GM18517 (cell line): ENCODE results near the gene CCDC63.
A peak's percentile ranks its signal among the peaks of the same experiment; 100 is the strongest.

Experiments used
- ATAC-seq: cut with Tn5 transposase; IDR thresholded peaks from one replicate; pipeline ENCODE4 v1.9.1; 2021; ENCODE audit warnings: mild to moderate bottlenecking, moderate library complexity; ENCODE audit not compliant: unreplicated experiment

CCDC63 gene

GRCh38 chr12:110846615-110847566 is at the start of gene CCDC63:
Gene CCDC63, plus strand, starts transcription at chr12:110846987. Its CDS starts 5,968 bp downstream, at chr12:110852955.
- ATAC-seq, result no peak

GRCh38 chr12:110798461-110798860 is 48.3 kb upstream of the CCDC63 start:
- no peak for ATAC-seq

- no peak for ATAC-seq
Measured at GRCh38 chr12:110802489-110802888, 44.3 kb upstream of the CCDC63 start.

GRCh38 chr12:110804406-110804805 is 42.4 kb upstream of the CCDC63 start:
- no peak for ATAC-seq

DNA sequence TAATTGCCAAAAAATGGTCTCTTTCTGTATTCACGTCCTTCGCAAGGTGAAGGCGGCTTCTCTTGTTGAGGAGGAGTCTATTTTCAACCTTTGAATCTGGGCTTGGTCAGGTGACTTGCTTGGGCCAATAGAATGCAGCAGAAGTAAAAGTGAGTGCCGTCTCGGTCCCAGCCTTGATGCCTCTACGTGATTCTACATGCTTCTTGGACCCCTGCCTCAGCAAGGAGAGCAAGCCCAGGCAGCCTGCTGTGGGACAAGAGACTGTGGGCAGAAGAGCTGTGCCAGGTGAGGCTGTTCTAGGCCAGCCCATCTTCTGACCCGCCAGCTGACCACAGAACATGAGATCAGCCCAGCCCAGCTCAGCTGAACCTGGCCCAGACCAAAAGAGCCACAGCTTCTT is 39.1 kb upstream of the CCDC63 start:
- ATAC-seq, result no peak

DNA sequence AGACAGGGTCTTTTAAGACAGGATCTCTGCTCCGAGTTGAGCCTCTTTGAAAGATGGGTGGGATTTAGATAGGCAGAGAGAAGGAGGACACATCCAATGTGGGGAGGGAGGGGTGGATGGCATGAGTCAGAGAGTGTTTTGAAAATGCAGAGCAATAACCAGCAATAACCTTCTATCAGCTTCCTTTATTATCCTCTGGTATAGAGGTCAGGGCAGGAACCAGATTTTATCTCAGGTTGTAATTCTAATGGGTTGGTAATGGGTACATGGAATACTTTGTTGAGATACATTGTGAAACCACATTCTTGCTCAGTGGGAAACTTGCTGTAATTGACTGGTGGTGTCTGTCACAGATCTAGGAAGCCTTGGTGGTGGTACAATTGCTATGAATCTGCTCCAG is 37.6 kb upstream of the CCDC63 start:
- no peak for ATAC-seq

- no peak for ATAC-seq
Measured at GRCh38 chr12:110811972-110812371, 34.8 kb upstream of the CCDC63 start.

GRCh38 chr12:110813285-110813684 is 33.5 kb upstream of the CCDC63 start:
- ATAC-seq, result no peak

DNA sequence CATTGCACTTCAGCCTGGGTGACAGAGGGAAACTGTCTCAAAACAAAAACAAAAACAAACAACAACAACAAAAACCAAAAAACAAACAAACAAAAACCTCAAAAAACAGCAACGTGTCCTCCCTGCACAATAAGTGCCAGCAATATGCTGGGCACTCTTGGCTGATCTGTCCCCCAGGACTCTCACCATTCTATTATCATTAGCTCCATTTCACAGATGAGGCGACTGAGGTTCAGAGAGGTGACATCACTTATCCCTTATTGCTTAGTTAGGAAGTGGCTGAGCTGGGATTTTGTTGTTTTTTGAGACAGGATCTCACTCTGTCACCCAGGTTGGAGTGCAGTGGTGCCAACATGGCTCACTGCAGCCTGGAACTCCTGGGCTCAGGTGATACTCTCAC is 33.0 kb upstream of the CCDC63 start:
- no peak for ATAC-seq

DNA sequence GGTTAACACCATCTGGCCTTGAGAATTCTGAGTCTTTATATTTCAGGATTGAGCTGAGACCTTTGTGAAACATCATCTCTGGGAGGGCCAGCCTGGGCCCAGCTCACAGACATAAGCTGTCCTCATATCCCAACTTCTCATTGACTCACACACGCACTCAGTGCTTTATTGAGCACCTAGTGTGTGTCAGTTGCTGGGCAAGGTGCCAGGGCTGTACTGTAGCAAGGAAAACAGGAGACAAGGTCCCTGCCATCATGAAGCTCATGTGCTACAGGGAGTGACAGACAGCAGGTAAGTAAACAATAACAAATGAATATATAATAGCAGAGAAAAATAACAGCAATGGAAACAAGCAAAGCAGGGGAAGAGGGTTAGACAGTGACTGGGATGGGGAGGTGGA is 30.5 kb upstream of the CCDC63 start:
- no peak for ATAC-seq

DNA sequence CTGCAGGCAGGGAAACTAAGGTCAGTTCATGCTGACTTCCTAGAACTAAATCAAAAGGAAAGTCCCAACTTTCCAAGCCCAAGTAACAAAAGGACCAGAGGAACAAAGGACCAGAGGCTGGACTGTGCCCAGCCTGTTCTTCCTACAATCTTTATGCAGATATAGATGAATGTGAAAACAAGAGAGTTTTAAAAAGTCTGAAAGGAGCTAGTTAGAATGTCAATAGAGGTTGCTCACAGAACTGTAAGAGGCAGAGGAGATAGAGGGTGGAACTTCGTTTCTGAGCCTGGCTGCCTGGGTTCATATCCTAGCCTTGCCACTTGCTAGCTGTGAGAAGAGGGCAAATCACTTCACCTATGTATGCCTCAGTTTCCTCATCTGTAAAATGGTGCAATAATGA is 30.0 kb upstream of the CCDC63 start:
- ATAC-seq, result no peak

- ATAC-seq, result no peak
Measured at GRCh38 chr12:110818511-110818910, 28.3 kb upstream of the CCDC63 start.

GRCh38 chr12:110819150-110819549 is 27.6 kb upstream of the CCDC63 start:
- no peak for ATAC-seq

GRCh38 chr12:110819646-110820045 is 27.1 kb upstream of the CCDC63 start:
- ATAC-seq, result no peak

DNA sequence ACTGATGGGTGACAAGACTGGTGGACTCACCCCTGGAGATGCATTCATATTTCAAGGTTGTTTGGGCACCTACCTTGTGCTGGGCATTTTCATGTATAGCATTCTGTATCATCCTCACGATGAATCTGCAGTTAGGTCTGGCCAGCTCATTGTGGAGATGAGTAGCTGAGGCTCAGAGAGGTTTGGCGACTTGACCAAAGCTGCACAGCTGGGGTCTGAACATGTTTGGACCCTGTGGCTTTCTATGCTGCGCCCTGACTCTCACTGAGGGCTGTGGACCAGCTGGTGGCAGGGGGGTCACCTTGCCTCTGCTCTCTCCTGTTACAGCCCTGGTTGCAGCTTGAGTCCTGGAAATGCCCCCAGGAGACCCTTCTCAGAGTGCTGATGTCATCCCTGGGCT is 24.9 kb upstream of the CCDC63 start:
- no peak for ATAC-seq

DNA sequence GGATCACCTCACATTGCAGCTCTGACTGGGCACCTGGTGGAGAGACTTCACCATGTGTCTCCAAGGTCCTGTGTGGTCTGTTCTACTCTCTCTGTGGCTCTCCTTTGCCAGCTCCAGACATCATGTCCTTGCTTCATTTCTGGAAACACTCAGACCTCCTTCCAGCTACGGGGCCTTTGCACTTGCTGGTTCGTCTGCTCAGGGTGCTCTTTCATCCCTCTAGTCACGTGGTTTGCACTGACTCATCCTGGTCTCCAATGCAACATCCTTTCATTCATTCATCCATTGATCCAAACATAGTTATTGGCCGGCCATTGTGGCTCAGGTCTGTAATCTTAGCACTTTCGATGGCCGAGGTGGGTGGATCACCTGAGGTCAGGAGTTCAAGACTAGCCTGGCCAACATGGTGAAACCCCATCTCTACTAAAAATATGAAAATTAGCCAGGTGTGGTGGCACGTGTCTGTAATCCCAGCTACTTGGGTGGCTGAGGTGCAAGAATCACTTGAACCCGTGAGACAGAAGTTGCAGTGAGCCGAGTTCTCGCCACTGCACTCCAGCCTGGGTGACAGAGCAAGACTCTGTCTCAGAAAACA is 23.9 kb upstream of the CCDC63 start:
- ATAC-seq, result no peak

DNA sequence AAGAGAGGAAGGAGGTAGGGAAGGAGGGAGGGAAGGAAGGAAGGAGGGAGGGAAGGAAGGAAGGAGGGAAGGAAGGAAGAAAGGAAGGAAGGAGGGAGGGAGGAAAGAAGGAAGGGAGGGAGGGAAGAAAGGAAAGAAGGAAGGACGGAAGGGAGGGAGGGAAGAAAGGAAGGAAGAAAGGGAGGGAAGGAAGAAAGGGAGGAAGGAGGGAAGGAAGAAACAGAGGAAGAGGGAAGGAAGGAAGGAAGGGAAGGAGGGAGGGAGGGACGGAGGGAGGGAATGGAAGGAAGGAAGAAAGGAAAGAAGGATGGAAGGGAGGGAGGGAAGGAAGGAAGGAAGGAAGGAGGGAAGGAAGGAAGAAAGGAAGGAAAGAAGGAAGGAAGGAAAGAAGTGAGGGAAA is 22.4 kb upstream of the CCDC63 start:
- ATAC-seq, result no peak

GRCh38 chr12:110825530-110825929 is 21.3 kb upstream of the CCDC63 start:
- ATAC-seq, result no peak

GRCh38 chr12:110826592-110827200 is 20.1 kb upstream of the CCDC63 start:
- ATAC-seq, result peak; percentile 70

DNA sequence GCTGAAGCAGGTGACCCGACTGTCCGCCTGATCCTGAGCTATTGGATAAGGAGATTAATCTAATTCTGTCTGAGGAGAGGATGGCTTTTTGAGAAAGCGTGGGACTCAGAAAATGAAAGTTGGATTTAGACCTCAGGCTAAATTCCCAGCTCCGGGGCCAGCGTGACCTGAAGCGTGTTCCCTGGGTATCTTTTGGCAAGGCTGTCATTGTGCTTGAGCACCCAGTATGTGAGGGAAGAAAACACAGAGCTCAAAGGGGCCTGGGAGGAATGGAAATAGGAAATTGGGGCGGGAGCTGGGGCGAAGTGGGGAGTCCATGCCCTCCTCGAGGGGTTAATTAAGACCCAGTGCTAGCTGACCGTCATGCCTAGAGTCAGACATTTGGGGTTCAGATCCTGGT is 17.5 kb upstream of the CCDC63 start:
- no peak for ATAC-seq

DNA sequence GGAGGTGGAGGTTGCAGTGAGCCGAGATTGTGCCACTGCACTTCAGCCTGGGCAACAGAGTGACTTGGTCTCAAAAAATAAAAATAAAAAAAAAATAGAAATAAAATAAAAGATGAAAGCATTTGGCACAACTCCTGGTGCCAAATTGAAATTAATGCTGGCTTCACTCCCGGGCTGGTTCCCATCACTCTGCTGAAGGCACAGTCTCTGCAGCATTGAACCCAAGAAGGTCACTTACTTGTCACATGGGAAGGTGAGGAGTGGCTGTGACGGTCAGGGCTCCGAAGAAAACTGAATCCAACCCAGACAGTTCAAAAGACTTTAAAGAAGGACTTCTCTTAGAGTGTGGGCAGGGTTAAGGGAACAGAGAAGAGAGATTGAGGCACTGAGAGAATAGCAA is 10.5 kb upstream of the CCDC63 start:
- ATAC-seq, result no peak

- ATAC-seq, result no peak
Measured at GRCh38 chr12:110841007-110841406, 5.8 kb upstream of the CCDC63 start.
